KG1 (cell line): ENCODE data around the gene AASDH.

ENCODE experiments used
- DNase-seq: peaks from one replicate; lab custom pipeline; 2025; lab: John Stamatoyannopoulos, UW

AASDH gene

GRCh38 chr4:56387023-56388001 is at the start of gene AASDH:
Gene AASDH, minus strand, starts transcription at chr4:56387491. Its CDS starts 3,192 bp downstream, at chr4:56384299.
- DNase-seq: peak; percentile 97

- peak; percentile 100 for DNase-seq
Observed at GRCh38 chr4:56435140-56435926, 48.0 kb upstream of the AASDH start, which contains the start of gene PPAT. Gene PPAT, minus strand, starts transcription at chr4:56435615. Its CDS starts 138 bp downstream, at chr4:56435477.

GRCh38 chr4:56434599-56435139 is 47.4 kb upstream of the AASDH start:
- no peak for DNase-seq

GRCh38 chr4:56433280-56433679 is 46.0 kb upstream of the AASDH start:
- DNase-seq: no peak

- no peak for DNase-seq
Observed at GRCh38 chr4:56430203-56430602, 42.9 kb upstream of the AASDH start.

GRCh38 chr4:56427179-56427578 is 39.9 kb upstream of the AASDH start:
- DNase-seq: no peak

- no peak for DNase-seq
Observed at GRCh38 chr4:56426273-56426672, 39.0 kb upstream of the AASDH start.

GRCh38 chr4:56425518-56425917 is 38.2 kb upstream of the AASDH start:
- no peak for DNase-seq

GRCh38 chr4:56424697-56425514 is 37.6 kb upstream of the AASDH start:
- peak; percentile 40 for DNase-seq

GRCh38 chr4:56424176-56424575 is 36.9 kb upstream of the AASDH start:
- no peak for DNase-seq

- no peak for DNase-seq
Observed at GRCh38 chr4:56417396-56417795, 30.1 kb upstream of the AASDH start.

GRCh38 chr4:56416349-56416748 is 29.1 kb upstream of the AASDH start:
- no peak for DNase-seq

- no peak for DNase-seq
Observed at GRCh38 chr4:56414135-56414670, 26.9 kb upstream of the AASDH start.

- DNase-seq: no peak
Observed at GRCh38 chr4:56410247-56411062, 23.2 kb upstream of the AASDH start.

- no peak for DNase-seq
Observed at GRCh38 chr4:56409511-56410090, 22.3 kb upstream of the AASDH start.

GRCh38 chr4:56408978-56409377 is 21.7 kb upstream of the AASDH start:
- DNase-seq: no peak

- no peak for DNase-seq
Observed at GRCh38 chr4:56406151-56406550, 18.9 kb upstream of the AASDH start.

- no peak for DNase-seq
Observed at GRCh38 chr4:56405016-56405415, 17.7 kb upstream of the AASDH start.

- no peak for DNase-seq
Observed at GRCh38 chr4:56400560-56400959, 13.3 kb upstream of the AASDH start.

- DNase-seq: no peak
Observed at GRCh38 chr4:56391270-56391669, 4.0 kb upstream of the AASDH start.
